B cell (primary cell): ENCODE measurements around the gene CD276. TPM values are rescaled to one million over a fixed set of nuclear protein-coding genes. Genes with fewer than 3 reads are reported as not detected.

Experiments used
- ATAC-seq: fragments of 200-7000 bp; cut with Tn5 transposase; one replicate; pipeline ENCODE4 v1.10.0; 2021; ENCODE audit warnings: low read depth, mild to moderate bottlenecking, moderate number of reproducible peaks, moderate library complexity
- CTCF ChIA-PET: fragments of 350-600 bp; sonication (Branson Sonifier 250); formaldehyde crosslinking; loops from one replicate; lab custom pipeline; 2021; ENCODE audit warnings: antibody characterized with exemption, inconsistent platforms; lab: Charles Lee
- POLR2A ChIA-PET: fragments of 350-600 bp; sonication (Branson Sonifier 250); formaldehyde crosslinking; loops from one replicate; lab custom pipeline; 2021; ENCODE audit warnings: antibody characterized with exemption; lab: Charles Lee
- DNase-seq: peaks from one replicate; pipeline ENCODE4 v3.0.0; 2013
- H2AFZ ChIP-seq: 2 replicates; pipeline ENCODE4 v1.6.1; 2012; ENCODE audit warnings: mild to moderate bottlenecking, low read depth, low read length; ENCODE audit not compliant: insufficient read depth, poor library complexity, severe bottlenecking
- H3K27ac ChIP-seq, 2 donors: 1 replicate in 1 of 2; 2 replicates in 1 of 2; pipeline ENCODE4 v1.5.1; 2012 to 2013; ENCODE audit warnings: low read length in 2 of 2, mild to moderate bottlenecking in 2 of 2, moderate library complexity in 1 of 2
- H3K27me3 ChIP-seq, 4 experiments: fragments of 200-600 bp in 1 of 4; sonication (generic) in 1 of 4; replicated peaks in 1 of 4; 1 replicate in 2 of 4; 2 replicates in 2 of 4; pipeline versions ENCODE4 v1.6.1 to v1.7.0; 2013 to 2016; ENCODE audit warnings: low read length in 3 of 4, mild to moderate bottlenecking in 2 of 4, mixed read lengths in 1 of 4, moderate library complexity in 1 of 4; ENCODE audit not compliant: insufficient read depth in 4 of 4, control insufficient read depth in 3 of 4; ENCODE audit errors: control extremely low read depth in 1 of 4
- H3K36me3 ChIP-seq, 2 experiments: replicated peaks in 1 of 2; 1 replicate in 1 of 2; 2 replicates in 1 of 2; pipeline versions ENCODE4 v1.6.1 to v1.7.1; 2013; ENCODE audit warnings: low read length in 1 of 2; ENCODE audit not compliant: insufficient read depth in 2 of 2, control insufficient read depth in 1 of 2; ENCODE audit errors: control extremely low read depth in 1 of 2, extremely low read depth in 1 of 2
- H3K4me1 ChIP-seq, 2 donors: fragments of 200-600 bp in 1 of 2; sonication (generic) in 1 of 2; 1 replicate in 1 of 2; 2 replicates in 1 of 2; pipeline versions ENCODE4 v1.5.1 to v1.6.1; 2013 to 2017; ENCODE audit warnings: low read length in 2 of 2; ENCODE audit not compliant: control insufficient read depth in 2 of 2, insufficient read depth in 2 of 2
- H3K4me2 ChIP-seq: replicated peaks from 2 replicates; pipeline ENCODE3; 2012; ENCODE audit warnings: mild to moderate bottlenecking, low read depth, low read length; ENCODE audit not compliant: poor library complexity, severe bottlenecking
- H3K4me3 ChIP-seq, 5 experiments: fragments of 200-600 bp in 1 of 5; sonication (generic) in 1 of 5; 1 replicate in 3 of 5; 2 replicates in 2 of 5; pipeline versions ENCODE4 v1.5.1 to v1.7.0; 2011 to 2016; ENCODE audit warnings: low read length in 4 of 5, mild to moderate bottlenecking in 4 of 5, low read depth in 2 of 5, control low read depth in 1 of 5, moderate library complexity in 1 of 5; ENCODE audit not compliant: insufficient read depth in 1 of 5; ENCODE audit errors: control extremely low read depth in 1 of 5, extremely low read depth in 1 of 5
- H3K79me2 ChIP-seq: fragments of 200-600 bp; sonication (generic); one replicate; pipeline ENCODE4 v1.6.0; 2016; ENCODE audit warnings: low read length; ENCODE audit not compliant: control insufficient read depth, insufficient read depth
- H3K9ac ChIP-seq: fragments of 200-600 bp; sonication (generic); 2 replicates; pipeline ENCODE4 v1.6.1; 2017; ENCODE audit warnings: mild to moderate bottlenecking, low read length, moderate library complexity
- H3K9me3 ChIP-seq, 3 donors: one replicate each; pipeline versions ENCODE4 v1.6.1 to v1.7.1; 2013; ENCODE audit warnings: low read length in 2 of 3; ENCODE audit not compliant: control insufficient read depth in 2 of 3, insufficient read depth in 1 of 3; ENCODE audit errors: control extremely low read depth in 1 of 3
- H4K20me1 ChIP-seq: 2 replicates; pipeline ENCODE4 v1.6.0; 2012; ENCODE audit warnings: mild to moderate bottlenecking, low read length; ENCODE audit not compliant: insufficient read depth, control insufficient read depth, poor library complexity, severe bottlenecking
- H3K27ac Mint-ChIP-seq: one replicate; pipeline ENCODE4 v1.8.0; 2021; ENCODE audit warnings: mixed read lengths
- H3K27me3 Mint-ChIP-seq: one replicate; pipeline ENCODE4 v1.8.0; 2021; ENCODE audit warnings: mixed read lengths
- H3K4me1 Mint-ChIP-seq: one replicate; pipeline ENCODE4 v1.8.0; 2021; ENCODE audit warnings: mixed read lengths
- H3K4me3 Mint-ChIP-seq: one replicate; pipeline ENCODE4 v1.8.0; 2021; ENCODE audit warnings: mixed read lengths
- H3K9me3 Mint-ChIP-seq: one replicate; pipeline ENCODE4 v1.8.0; 2022; ENCODE audit warnings: mixed read lengths; ENCODE audit not compliant: insufficient read depth
- CTCF ChIP-seq: fragments of 200-600 bp; IDR thresholded peaks from one replicate; pipeline ENCODE4 v1.8.0; 2022; ENCODE audit warnings: antibody characterized with exemption, mild to moderate bottlenecking
- EZH2 ChIP-seq: IDR thresholded peaks from 2 replicates; pipeline ENCODE4 v1.6.1; 2012; ENCODE audit warnings: borderline replicate concordance, low read depth, mild to moderate bottlenecking, moderate library complexity, low read length; ENCODE audit not compliant: insufficient read depth, poor library complexity, severe bottlenecking
- WGBS: methylation state at CpG from one replicate; pipeline ENCODE4 v1.1.5; 2013; ENCODE audit warnings: missing lambda C conversion rate; ENCODE audit not compliant: insufficient coverage; 5-methylcytosine and 5-hydroxymethylcytosine counted together
- intact Hi-C: fragments of 100-400 bp; cut with micrococcal nuclease; formaldehyde crosslinking; loops from one replicate; pipeline ENCODE4 v1.10.0; 2022
- polyA plus RNA-seq: library from polyadenylated mRNA; depleted of rRNA; stranded (reverse); fragments of >200 nt; gene quantifications from 2 replicates; pipeline ENCODE4 v1.2.3, GENCODE V29; 2012
- total RNA-seq, 2 donors: library from RNA; stranded (reverse); fragments of 120-200 nt in 1 of 2; gene quantifications; 1 replicate in 1 of 2; 2 replicates in 1 of 2; pipeline versions ENCODE4 v1.2.3 to v1.2.4, GENCODE V29; 2013 to 2022

CD276 gene
- total and polyA plus RNA-seq, 2 donors (not counting 1 experiment from before 2014, with no cell fraction given), result not detected

- ChIA-PET POLR2A (no interaction called here), CTCF (no interaction called here)
- H3K9me3 Mint-ChIP-seq, result no peaks in the 10 kb centered on the region
- intact Hi-C loops, result no loop called here
- Histone ChIP-seq H3K27me3 (no peaks in the 10 kb centered on the region), H3K27ac (no peak overlapping the region), H3K4me3 (no peak overlapping the region), H3K9me3 (no peaks in the 10 kb centered on the region), H4K20me1 (no peaks in the 10 kb centered on the region), H2AFZ (no peak overlapping the region), H3K9ac (no peak overlapping the region), H3K79me2 (no peaks in the 10 kb centered on the region), H3K4me2 (no peak overlapping the region), H3K36me3 (no peaks in the 10 kb centered on the region), H3K4me1 (no peaks in the 10 kb centered on the region)
- no peaks in the 10 kb centered on the region for H3K4me1 Mint-ChIP-seq
- ATAC-seq (no peak), DNase-seq (no peak)
- H3K4me3 Mint-ChIP-seq, result no peak overlapping the region
- H3K27me3 Mint-ChIP-seq, result peaks cover 15% of the 10 kb centered on the region
- no peak overlapping the region for H3K27ac Mint-ChIP-seq
- no peak for TF ChIP-seq EZH2
- TF ChIP-seq CTCF, result no peak
- 94% methylated on average over 23 of the region's 25 CpGs for WGBS
These were observed 56.2 kb downstream of the CD276 start for GRCh38 chr15:73740152-73741048.

GRCh38 chr15:73741321-73741836 is 57.2 kb downstream of the CD276 start:
- Histone ChIP-seq H3K27me3 (no peaks in the 10 kb centered on the region), H3K9me3 (no peaks in the 10 kb centered on the region), H3K36me3 (no peaks in the 10 kb centered on the region), H3K27ac (no peak overlapping the region), H2AFZ (no peak overlapping the region), H3K4me2 (no peak overlapping the region), H4K20me1 (no peaks in the 10 kb centered on the region), H3K79me2 (no peaks in the 10 kb centered on the region), H3K4me3 (no peak overlapping the region), H3K9ac (no peak overlapping the region), H3K4me1 (no peaks in the 10 kb centered on the region)
- no peak overlapping the region for H3K27ac Mint-ChIP-seq
- H3K4me3 Mint-ChIP-seq, result no peak overlapping the region
- no peak for DNase-seq
- ATAC-seq, result no peak
- ChIA-PET CTCF (no interaction called here), POLR2A (no interaction called here)
- TF ChIP-seq CTCF, result no peak
- TF ChIP-seq EZH2, result no peak
- 50% methylated on average over 2 of the region's 3 CpGs for WGBS
- peaks cover 13% of the 10 kb centered on the region for H3K27me3 Mint-ChIP-seq
- no peaks in the 10 kb centered on the region for H3K9me3 Mint-ChIP-seq
- no peaks in the 10 kb centered on the region for H3K4me1 Mint-ChIP-seq
- intact Hi-C loops, result no loop called here
